DMS153 treated with DMSO at 0.1 percent for 48 hours (cell line): ENCODE results near the gene PSMB9.

Source experiments
- DNase-seq: peaks from one replicate; lab custom pipeline; 2025; ENCODE audit not compliant: unreplicated experiment; lab: John Stamatoyannopoulos, UW

The PSMB9 gene

DNA sequence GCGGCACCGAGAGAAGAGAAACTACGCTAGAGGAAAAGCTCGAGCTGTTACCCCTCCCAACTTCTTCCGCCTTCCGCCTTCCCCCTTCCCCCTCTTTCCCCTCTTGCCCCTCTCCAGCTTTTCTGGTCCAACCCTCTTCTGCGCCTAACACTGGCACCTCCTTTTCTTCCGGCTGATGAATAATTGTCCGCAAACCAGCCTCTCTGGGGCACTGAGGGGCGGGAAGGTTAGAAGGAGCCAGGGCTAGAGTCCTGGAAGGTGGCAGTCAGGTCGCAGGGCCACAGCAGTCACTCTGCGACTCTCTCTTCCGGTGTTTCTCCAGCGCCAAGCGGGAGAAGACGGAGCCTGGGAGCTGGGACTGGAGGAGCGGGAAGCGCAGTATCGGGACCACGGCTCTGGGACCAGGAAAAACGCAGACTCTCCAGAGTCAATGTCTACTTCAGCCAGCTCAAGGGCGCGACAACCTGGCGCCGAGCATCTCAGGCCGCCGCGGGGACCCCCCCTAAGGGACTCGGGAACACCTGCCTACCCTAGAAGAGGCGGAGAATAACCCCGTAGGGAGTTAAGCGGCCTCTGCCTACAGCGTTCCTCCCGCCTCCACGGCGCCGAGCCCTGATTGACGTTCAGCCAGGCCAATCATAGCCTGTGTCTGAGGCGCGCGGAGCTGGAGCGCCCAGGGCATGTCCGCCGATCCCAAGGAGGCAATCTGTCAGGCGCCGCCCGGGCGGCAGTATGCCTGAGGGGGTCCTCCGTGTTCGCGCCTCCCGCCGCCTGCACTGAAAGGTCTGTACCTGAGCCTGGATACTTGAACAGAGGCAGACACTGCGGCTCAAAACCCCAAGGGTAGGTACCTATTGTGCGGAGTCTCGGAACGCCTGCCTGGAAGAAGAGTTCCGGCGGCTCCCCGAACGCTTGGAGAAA lies 40.4 kb downstream of the PSMB9 start:
- DNase-seq, result peak; percentile 84

DNA sequence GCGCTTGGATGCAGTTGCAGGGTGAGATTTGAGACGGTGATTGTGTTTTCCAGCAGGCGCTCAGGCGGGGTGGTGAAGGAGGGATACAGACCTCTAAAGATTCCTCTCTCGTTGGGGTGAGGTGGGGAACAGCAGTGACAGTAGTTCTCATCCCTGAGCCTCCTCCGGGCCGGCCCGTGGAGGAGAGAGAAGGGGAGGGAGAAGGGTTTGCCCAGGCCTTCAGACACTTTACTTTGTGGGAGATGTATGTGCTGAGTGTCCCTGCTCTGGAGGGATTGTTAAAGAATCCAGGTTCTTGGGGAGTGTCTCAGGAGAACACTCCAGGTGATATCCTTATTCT lies 41.0 kb downstream of the PSMB9 start:
- DNase-seq, result no peak

DNA sequence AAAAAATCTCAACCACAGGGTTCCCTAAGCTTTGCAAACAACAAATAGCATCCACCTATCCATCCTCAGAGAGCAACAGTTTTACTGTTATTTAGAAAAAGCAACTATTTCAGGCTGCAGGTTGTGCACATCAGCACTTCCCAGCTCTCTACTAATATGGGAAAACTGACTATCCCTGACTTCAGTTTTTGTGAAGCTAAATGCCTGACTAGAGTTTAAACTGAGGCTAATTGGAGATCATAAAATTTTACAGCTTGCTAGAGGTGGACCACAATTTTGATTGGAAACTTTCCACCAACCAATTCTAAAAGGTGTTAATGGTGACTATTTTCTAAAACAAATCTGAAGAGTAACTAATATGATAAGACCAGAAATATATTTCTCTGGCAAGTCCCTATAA lies 50.0 kb downstream of the PSMB9 start:
- DNase-seq, result no peak

DNA sequence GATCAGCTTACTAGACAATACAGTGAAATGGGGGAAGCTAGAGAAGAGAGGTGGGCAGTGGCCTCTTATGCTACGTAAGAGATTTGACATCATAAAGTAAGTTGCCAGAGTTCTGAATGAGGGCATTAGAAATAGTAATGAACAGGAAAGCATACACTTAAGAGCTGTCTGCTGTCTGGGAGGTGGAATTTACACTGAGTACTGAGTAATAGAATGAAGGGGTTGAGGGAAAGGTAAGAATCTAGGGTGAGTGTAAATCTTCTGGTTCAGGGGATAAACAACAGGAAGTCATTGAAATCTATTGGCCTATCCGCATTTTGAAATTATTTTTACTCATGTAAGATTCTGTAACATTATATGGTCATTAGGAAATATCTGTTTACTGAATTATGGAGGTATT lies 51.1 kb downstream of the PSMB9 start:
- no peak for DNase-seq

DNA sequence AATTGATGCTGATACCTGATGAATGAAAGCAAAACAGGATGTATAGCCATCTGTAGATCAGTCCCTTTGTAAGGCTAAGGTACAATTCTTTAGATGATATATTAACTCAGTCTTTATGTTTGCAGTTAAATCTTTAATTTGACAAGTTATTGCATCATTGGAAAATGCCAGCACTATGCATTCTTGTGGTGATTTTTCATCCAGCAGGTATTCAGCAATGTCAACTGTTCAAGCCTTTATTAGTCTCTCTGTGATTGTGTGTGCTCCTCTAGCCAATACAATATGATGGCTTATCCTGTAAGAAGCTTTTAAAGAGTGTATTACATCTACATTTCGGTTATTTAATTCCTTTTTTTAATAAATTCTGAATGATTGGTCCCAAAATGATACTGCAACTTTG lies 52.5 kb downstream of the PSMB9 start:
- no peak for DNase-seq

DNA sequence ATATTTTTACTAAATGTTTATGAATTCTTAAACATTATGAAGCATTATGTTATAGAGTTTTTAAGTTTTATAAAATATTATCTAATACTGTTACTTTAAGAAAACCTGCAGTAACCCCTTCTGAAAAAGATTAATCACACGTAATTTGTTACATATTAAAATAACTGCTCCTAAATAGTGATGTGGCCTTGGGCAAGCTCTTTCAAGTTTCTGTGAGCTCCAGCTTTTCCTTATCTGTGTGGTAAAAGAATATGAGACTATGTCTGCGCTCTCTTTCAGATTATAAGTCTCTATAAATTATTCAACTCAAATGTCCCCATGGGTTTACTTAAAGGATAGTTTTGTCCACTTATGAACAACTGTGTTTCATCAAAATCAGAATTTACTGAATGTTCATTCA lies 54.9 kb downstream of the PSMB9 start:
- DNase-seq, result no peak
